Activated T-cell treated with anti-CD3 and anti-CD28 coated beads, Interleukin-2, amount 50 U/mL, for 1 hour (primary cell): ENCODE results near the gene TMPRSS4.

Source experiments
- DNase-seq: peaks from one replicate; pipeline ENCODE4 v3.0.0-alpha.2; 2020

TMPRSS4 gene

GRCh38 chr11:118138839-118139420, 62.1 kb downstream of the TMPRSS4 start:
- no peak for DNase-seq

GRCh38 chr11:118139578-118139977, 62.7 kb downstream of the TMPRSS4 start:
- no peak for DNase-seq

GRCh38 chr11:118142081-118142480, 65.2 kb downstream of the TMPRSS4 start:
- DNase-seq: no peak

GRCh38 chr11:118142809-118143208, 65.9 kb downstream of the TMPRSS4 start:
- DNase-seq: no peak

- DNase-seq: no peak
Measured at GRCh38 chr11:118143661-118144185, 66.8 kb downstream of the TMPRSS4 start.

GRCh38 chr11:118144301-118145268, 67.7 kb downstream of the TMPRSS4 start:
- no peak for DNase-seq

GRCh38 chr11:118145285-118146227, 68.7 kb downstream of the TMPRSS4 start:
- peak; percentile 86 for DNase-seq

- no peak for DNase-seq
Measured at GRCh38 chr11:118146554-118146953, 69.7 kb downstream of the TMPRSS4 start.

- no peak for DNase-seq
Measured at GRCh38 chr11:118147502-118147901, 70.6 kb downstream of the TMPRSS4 start.

- no peak for DNase-seq
Measured at GRCh38 chr11:118148240-118148639, 71.4 kb downstream of the TMPRSS4 start.

- DNase-seq: no peak
Measured at GRCh38 chr11:118148856-118149255, 72.0 kb downstream of the TMPRSS4 start.

- no peak for DNase-seq
Measured at GRCh38 chr11:118149493-118149892, 72.6 kb downstream of the TMPRSS4 start.

GRCh38 chr11:118151431-118151830, 74.6 kb downstream of the TMPRSS4 start:
- DNase-seq: no peak

- DNase-seq: no peak
Measured at GRCh38 chr11:118152020-118152551, 75.2 kb downstream of the TMPRSS4 start.

GRCh38 chr11:118152552-118153471, 75.9 kb downstream of the TMPRSS4 start, which contains the start of gene SCN4B:
Gene SCN4B, minus strand, starts transcription at chr11:118152823. Its CDS starts 150 bp downstream, at chr11:118152673.
- DNase-seq: peak; percentile 33

- no peak for DNase-seq
Measured at GRCh38 chr11:118153516-118153915, 76.6 kb downstream of the TMPRSS4 start.

GRCh38 chr11:118153976-118154375, 77.1 kb downstream of the TMPRSS4 start:
- DNase-seq: no peak

GRCh38 chr11:118154641-118155040, 77.8 kb downstream of the TMPRSS4 start:
- no peak for DNase-seq

- DNase-seq: no peak
Measured at GRCh38 chr11:118155776-118156530, 79.1 kb downstream of the TMPRSS4 start.

GRCh38 chr11:118156531-118157185, 79.8 kb downstream of the TMPRSS4 start:
- DNase-seq: peak; percentile 27
